Measurements from ENCODE around the gene ATP10A.

DNA sequence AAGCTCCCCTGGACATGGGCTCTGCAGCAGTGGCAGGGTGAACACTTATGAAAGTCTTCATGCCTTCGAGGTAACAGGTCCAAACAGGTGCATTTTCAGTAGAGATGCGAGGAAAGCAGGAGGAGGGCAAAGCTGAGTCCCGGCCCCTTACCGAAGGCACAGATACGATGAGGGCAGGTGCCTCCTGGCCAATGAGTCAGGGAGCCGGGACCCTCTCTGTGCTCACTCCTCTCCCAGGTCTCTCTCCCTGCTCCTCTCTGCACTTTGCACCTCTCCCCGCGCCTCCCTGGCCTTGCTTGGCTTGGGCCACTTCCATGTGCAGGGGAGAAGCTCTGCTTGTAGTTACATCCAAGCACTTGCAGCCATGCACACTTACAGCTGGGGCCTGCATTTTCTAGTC lies 187.1 kb downstream of the ATP10A start:
- TF ChIP-seq, protein P1, sequence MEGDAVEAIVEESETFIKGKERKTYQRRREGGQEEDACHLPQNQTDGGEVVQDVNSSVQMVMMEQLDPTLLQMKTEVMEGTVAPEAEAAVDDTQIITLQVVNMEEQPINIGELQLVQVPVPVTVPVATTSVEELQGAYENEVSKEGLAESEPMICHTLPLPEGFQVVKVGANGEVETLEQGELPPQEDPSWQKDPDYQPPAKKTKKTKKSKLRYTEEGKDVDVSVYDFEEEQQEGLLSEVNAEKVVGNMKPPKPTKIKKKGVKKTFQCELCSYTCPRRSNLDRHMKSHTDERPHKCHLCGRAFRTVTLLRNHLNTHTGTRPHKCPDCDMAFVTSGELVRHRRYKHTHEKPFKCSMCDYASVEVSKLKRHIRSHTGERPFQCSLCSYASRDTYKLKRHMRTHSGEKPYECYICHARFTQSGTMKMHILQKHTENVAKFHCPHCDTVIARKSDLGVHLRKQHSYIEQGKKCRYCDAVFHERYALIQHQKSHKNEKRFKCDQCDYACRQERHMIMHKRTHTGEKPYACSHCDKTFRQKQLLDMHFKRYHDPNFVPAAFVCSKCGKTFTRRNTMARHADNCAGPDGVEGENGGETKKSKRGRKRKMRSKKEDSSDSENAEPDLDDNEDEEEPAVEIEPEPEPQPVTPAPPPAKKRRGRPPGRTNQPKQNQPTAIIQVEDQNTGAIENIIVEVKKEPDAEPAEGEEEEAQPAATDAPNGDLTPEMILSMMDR (IDR thresholded peaks at IDR 0.05; ENCODE audit: poor library complexity, severe bottlenecking): no peak
- TF ChIP-seq EP300 (conservative IDR thresholded peaks at IDR 0.05; ENCODE audit: poor library complexity, severe bottlenecking): no peak
- no peak for TF ChIP-seq EZH2 (IDR thresholded peaks at IDR 0.05; ENCODE audit: borderline replicate concordance, insufficient read depth, low read length, poor library complexity, severe bottlenecking)
- no peak for TF ChIP-seq POLR2AphosphoS5 (IDR thresholded peaks at IDR 0.05)

All from neural cell (in vitro differentiated cells).